DMS 273 treated with DMSO at 0.1 percent for 48 hours (cell line): Measurements from ENCODE around the gene ZMYND8.
"Not testable (repeated sequence)": the region's sequence is repeated elsewhere in the genome, so short reads cannot be mapped to it uniquely, and the experiment has no call there.

Experiments
- DNase-seq: peaks from one replicate; lab custom pipeline; 2025; lab: John Stamatoyannopoulos, UW

ZMYND8 gene

DNA sequence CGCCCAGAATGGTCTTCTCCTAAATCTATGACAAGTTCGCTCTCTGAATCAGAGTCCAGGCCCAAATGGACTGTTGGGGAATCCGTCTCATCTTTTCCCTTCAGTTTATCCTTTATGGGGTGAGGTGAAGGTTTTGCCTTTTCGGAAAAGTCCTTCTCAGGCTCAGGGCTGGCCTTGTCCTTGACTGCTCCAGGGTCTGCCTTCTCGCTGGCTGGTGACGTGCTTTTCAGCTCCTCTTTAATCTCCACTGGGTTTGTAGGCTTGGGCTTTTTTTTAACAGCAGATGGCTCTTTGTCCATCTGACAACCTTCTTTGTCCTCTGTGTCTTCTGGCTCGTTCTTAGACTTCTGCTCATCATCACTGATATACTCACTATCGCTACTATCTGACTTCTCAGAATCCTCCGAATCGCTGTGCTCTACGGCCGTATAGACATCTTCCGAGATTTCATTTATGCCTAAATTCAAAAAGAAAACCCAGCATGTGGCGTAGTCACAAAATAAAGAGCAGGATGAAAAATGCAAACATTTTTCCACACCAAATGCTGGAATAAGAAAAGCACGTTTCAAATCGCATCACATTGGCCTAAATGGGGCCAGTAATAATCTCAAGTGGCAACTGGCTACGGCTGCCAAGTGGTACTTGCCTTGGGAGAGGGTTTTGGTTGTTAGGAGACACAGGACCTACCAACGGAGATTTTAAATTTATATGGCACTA, 110.3 kb downstream of the ZMYND8 start:
- no peak for DNase-seq

DNA sequence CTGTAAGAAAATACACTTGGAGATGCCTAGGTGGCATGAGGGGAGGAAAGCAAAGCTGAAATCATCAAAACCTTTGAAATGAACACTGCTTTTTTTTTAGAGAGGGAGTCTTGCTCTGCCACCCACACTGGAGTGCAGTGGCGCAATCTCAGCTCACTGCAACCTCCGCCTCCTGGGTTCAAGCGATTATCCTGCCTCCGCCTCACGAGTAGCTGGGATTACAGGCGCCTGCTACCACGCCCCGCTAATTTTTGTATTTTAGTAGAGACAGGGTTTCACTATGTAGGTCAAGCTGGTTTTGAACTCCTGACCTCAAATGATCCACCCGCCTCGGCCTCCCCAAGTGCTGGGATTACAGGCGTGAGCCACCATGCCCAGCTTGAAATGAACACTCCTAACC, 111.3 kb downstream of the ZMYND8 start:
- DNase-seq: not testable (repeated sequence)

DNA sequence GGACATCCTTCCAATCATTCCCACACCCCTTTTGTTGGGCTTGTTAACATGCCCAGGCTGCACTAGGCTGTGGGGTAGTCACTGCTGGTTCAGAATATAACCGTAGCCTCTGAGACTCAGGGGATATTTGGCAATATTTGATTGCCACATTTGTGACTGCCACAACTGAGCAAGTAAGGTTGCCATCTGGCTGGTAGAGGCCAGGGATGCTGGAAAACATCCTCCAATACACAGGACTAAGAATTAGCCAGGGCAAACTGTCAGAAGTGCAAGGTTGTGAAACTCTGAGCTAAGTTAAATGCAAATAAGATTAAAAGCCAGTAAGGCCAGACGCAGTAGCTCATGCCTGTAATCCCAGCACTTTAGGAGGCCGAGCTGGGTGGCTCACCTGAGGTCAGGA, 112.0 kb downstream of the ZMYND8 start:
- no peak for DNase-seq

DNA sequence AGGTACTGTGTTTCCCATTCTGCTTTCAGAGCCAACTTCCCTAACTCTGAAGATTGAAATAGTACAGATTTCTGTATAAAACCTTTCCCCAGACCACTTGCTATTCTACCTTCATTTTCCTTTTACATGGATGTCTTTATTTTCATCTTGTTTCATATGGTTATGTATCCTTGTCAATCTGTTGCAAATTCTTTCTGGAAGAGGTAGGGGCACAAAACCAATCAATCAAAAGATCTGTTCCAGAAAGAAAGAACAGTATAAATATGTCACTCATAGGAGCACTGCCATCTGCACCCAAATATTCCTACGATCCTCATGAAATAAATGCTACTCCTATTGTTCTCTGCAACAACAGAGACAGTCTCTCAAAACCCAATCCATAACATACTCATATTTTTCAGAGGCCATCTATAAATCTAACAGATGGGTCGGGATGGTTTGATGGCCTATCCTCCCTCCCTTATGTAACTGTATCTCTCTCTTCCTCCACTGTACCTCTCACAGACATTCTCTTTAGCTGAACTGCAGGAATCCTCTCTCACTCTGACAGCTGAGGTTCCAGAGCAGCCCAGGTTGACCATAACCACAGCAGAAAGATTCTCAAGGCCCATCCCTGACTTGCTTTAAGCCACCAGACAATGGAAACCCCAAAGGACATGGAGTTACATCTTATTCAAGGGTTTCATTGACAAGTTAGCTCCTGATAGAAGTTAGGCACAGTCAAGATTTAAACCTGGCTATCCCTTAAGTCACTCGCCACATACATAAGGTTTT, 112.8 kb downstream of the ZMYND8 start:
- no peak for DNase-seq

DNA sequence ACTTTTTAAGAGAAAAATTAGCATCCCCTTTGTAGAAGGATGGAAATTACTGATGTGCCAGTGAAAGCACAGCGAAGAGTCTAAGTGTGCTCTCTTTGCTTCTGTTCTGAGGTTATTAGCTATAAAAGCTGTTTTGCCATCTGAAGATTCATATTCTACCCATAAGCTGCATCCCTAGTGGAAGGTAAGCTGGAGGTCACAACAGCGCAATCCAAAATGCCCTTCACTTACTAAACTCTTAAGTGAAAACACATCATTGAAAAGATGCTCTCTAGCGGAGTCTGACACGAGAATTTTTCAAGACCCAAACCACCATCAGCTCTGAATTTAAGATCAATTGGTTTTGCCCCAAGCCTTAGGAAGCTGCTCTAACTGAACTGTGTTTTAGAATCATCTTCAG, 113.5 kb downstream of the ZMYND8 start:
- no peak for DNase-seq

DNA sequence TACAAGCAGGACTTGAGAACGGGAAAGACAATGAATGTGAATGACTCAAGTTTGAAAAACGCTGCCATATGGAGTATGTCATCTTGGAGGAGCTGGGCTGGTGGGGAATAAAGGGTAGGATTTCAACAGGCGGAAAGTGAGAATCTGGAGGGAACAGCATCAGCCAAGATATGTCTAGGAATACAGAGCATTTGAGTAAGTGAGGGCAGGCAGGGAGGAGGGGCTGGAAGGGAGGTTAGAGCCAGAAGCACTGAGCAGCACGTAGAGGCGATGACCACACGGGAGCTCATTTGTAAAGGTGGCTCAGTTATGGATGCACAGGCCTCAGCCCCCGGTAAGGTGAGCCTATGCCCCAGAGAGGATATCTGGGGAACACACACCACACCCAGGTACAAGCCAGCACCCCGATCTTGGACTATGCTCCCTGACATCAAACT, 115.1 kb downstream of the ZMYND8 start:
- DNase-seq: peak; percentile 15

DNA sequence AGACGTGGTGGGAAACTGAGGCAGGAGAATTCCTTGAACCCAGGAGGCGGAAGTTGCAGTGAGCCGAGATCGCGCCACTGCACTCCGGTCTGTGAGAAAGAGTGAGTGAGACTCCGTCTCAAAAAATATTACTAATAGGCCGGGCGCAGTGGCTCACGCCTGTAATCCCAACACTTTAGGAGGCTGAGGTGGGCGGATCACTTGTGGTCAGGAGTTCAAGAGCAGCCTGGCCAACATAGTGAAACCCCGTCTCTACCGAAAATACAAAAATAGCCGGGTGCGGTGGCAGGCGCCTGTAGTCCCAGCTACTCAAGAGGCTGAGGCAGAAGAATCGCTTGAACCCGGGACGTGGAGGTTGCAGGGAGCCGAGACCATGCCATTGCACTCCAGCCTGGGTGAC, 116.4 kb downstream of the ZMYND8 start:
- not testable (repeated sequence) for DNase-seq

DNA sequence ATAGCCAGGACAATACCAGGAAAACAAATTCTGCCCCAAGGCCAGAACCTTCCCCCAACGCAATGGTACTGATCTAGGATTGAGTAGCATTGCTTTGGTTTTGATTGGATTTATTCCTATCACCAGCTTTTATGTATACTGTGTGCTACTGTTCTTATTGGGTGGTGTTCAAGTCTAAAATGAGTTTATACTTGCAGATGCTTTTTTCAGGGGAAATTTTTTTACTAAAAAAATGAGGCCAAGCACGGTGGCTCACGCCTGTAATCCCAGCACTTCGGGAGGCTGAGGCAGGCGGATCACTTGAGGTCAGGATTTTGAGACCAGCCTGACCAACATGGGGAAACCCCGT, 116.8 kb downstream of the ZMYND8 start:
- no peak for DNase-seq

DNA sequence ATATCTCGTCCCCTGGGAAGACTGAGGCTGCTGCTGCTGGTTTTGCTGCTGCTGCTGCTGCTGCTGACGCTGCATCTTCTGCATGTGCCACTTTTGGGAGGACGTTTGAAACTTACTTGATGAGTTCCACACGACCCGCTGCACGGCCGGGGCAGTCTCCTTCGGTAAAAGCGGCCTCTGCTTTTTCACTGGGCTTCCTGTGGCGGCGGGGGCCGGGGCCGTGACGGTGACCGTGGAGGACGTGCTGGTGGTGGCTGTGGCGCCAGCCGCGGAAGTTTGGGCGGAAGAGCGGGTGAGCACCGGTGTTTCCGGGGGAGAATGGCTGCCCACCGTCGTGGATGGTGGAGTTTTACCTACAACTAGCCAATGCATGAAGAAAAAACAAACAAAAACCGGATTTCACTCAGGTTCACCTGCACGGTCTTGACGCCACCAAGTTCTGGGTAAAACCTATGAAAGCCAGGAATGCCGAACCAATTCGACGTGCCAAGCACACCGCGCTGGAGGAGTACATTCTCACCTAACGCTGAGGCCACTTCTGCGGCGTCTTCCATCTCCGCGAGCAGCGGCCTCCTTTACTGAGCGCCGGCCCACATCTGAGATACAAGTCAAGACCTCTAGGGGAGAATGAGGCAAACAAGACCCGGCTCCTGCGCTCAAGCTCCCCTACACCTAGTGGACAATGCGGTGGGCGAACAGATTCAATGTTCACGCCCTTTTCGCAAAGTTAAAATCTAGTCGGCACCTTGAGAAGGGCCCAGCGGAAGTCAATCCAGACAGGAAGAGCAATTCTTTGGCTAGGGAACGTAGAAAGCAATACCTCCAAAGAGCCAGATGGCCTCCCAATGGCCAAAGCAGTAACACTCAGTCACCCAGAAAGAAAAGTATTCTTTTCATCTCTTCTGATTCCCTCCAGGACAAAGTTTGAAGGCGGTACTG, 117.5 kb downstream of the ZMYND8 start:
- no peak for DNase-seq

DNA sequence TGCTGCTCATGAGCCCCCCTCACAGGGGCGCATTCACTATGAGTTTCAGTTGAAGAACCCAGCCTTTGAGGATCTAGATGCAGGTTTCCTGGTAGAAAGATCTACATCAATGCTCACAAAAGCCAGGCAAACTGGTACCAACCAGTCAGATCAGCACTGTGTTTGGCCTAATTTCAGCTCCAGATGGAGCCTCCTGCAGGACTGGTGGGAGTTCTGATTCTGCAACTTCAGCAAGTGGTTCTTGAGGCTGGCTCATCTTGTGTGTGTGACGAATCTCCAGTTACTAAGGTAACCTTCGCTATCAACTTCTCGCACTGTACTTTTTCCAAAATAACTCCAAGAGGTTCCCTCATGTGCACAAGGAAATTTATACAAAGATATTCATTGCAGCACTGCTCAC, 118.8 kb downstream of the ZMYND8 start:
- no peak for DNase-seq

DNA sequence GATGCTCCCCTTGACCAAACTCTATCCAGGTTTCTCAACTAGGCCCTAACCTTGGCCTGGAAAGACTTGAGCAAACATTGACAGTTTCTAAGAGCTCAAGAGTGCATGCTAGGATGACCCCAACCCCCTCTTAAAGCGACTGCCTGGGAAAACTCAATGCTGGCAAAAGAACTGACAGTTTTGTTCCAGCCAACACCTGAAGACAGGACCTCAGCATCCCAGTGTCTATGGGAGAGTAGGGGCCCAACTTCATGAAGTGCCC, 119.9 kb downstream of the ZMYND8 start:
- DNase-seq: no peak

DNA sequence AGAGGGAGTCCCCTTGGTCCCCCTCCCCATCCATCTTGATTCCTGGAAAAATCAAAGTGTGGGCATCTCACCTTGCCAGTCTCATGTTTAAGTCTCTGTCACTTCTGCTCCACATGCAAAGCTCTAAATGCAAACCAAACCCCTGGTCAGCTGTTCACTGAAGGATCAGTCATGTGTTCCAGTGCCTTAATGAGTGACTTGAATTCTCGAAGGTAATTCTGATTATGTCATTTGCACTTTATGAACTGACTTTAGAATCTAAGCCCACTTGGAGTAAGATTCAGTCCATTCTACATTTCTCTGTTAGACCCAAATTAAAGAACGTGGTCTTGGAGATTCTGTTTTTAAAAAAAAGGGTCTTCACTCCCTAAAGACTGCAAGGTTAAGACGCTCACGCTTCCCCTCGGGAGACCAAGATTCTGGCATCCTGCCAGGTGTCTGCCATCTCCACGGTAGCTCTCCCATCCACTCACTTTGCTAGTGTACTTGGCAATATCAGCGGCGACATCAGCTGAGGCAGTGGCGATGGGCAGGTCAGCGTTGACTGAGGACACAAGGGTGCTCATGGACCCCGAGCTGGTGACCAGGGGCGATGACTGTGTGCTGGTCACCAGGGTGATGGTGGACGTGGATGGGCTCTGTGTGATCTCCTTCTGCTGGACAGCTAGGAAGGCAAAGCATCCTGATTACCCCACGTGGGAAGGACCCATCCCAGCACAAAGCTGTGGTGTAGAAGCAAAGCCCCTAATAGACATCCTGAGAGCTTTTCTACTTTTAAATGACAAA, 120.5 kb downstream of the ZMYND8 start:
- DNase-seq: no peak

DNA sequence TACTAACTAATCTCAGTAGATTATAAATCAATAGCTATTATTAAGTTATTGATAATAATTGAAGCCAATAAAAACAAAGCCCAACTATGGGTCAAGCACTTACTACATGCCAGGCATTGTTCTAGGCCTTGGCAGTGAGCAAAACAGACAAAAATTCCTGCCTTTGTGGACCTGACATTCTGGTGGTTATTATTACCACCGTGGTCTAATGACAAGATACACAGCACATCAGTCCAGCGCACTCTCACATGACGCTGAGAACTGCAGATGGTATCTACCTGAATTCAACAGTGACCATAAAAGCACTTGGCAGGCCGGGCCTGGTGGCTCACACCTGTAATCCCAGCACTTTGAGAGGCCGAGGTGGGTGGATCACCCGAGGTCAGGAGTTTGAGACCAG, 121.4 kb downstream of the ZMYND8 start:
- DNase-seq: no peak

DNA sequence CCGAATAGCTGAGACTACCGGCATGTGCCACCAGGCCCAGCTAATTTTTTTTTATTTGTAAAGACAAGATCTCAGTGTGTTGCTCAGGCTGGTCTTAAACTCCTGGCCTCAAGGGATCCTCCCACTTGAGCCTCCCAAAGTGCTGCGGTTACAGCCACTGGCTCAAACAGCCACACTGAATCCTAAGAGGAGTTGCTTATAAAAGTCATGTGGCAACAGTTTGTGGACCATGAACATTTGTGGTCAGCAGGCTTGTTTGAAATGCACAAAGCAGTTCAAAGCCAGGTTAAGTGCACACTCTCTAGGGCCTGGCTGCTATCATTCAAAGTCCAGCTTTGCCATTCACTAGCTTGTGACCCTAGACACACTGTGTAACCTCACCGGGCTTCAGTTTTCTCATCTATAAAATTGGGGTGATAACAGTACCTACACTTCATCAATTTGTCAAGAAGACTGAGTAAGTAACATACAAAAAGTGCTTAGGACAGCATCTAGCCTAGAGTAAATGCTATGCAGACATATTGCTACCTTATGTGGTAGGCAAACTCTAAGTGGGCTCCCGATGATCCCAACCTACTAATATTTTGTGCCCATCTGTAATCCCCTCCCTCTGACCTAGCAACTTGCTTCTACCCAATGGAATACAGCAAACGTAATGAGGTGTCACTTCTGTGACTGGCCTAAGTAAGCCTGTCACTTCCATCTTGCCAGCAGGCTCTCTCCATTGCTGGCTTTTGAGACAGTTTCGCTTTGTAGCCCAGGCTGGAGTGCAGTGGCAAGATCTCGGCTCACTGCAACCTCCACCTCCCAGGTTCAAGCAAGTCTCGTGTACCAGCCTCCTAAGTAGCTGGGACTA, 122.9 kb downstream of the ZMYND8 start:
- no peak for DNase-seq

DNA sequence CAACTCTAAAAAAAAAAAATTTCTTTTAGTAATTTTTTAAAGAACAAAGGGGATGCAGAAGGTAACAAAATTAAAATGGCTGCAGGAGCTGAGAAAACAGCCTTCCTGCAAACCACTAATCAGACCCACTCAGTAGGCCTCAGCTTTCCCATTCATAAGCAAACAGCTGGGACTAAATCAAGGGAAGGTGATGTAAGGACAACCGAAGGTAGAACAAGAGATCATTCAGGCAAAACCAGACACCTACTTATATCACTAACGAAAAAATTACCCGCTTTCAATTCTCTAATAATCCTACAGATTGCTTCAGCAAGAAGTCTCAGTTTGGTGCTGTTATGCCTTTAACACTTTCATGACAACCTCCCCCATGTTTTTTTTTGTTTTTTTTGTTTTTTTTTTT, 124.0 kb downstream of the ZMYND8 start:
- no peak for DNase-seq

DNA sequence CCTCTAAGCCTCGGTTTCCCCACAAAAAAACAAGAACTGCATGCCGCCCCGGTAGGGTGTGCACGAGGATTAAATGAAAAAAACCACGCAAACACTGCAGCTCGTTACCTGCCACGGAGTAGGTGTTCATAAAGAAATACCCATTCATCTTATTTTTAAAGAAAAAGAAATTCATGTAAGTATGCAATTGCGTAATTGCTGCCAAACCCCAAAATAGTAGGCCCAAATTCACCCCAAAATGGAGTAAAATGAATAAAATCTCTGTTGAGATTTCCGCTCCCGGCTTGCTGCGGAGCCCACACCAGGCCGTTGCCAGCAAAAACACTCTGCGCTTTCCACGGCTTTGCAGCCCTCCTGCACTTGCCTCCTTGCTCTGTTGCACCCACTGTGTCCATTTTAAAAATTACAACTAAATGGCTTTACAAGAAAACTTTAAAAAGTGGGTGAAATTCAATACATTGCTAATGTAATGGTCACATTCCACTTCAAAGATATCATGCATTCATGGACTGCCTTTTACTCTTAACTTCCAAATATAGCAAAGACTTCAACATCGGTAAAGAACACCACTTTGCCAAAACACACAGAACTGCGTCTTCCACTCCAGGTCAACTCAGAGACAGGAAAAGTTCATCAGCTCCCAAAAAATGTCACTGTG, 125.0 kb downstream of the ZMYND8 start:
- DNase-seq: no peak

DNA sequence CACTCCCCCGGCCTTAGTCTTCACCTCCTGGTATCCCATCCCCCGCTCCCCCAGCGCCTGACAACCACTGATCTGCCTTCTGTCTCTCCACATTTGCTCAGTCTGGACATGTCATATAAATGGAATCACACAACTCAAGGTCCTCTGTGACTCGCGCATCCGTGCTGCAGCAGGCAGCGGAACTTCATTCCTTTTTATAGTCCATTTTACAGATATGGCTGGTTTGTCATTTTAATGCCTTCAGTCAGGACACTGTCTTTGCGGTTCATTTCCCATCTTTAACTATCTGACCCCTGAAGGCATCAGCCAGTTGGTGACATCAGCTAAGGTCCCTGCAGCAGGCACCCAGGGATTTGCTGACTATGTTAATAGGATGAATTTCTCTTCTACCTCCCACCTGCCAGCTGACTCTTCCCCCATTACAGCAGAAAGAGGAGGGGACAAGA, 125.7 kb downstream of the ZMYND8 start:
- no peak for DNase-seq

DNA sequence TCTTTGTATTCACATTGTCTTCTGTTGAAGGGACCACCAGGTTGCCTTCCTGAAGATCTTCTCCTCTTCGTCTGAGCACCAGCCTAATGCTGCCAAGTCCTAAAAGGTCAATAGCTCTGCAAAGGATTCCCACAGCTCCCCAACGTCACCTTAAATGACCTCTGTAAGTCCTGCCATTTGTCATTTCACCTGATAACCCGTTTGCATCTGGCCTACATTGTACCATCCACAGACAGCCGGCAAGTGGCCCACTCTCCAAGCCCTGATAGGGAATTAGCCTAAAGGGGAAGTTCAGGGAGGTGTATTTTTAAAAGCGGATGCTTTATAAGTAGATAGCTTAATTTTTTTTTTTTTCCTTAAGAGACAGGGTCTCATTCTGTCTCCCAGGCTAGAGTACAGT, 127.8 kb downstream of the ZMYND8 start:
- no peak for DNase-seq

DNA sequence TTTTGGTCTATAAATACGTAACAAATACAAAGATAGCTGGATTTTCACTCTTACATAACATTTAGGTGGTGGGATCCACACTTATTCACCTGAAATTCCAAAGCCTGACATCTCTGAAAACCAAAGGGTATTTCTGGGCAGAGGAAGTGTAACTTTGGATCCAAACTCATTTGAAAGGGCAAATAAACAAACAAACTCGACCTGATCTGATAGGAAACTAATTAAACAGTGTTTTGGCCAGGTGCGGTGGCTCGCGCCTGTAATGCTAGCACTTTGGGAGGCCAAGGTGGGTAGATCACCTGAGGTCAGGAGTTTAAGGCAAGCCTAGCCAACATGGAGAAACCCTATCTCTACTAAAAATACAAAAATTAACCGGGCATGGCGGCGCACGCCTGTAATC, 128.9 kb downstream of the ZMYND8 start:
- DNase-seq: no peak

DNA sequence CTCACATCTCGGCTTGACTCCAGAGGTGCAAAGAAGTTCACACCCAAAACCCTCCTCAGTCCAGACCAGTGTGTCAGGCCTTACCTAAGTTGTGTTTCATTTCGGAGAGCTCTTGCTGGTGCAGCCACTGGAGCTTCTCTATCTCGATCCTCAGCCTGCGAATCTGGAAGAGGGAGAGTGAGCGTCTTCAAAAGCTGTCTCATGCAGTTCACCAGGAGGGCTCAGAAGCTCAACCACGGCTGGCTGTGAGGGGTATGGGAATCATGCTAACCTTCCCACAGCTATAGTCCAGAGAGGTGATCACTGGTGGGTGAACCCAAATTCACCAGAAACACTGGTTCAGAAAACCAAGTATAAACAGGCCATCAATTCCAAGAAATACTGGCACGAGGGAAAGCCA, 129.4 kb downstream of the ZMYND8 start:
- DNase-seq: no peak

DNA sequence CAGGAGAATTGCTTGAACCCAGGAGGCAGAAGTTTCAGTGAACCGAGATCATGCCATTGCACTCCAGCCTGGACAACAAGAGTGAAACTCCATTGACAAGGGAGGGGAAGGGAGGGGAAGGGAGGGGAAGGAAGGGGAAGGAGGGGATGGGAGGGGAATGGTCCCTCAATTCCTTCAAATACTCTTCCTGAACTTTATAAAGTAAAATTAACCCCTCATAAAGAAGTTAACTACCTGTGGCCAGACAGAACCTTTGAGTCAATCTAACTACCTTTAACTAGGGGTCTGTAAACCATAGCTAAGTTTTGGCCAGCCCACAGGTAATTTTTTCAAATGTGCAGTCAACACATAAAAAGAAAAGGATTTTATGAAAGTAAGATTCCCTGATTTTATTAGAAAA, 131.0 kb downstream of the ZMYND8 start:
- DNase-seq: no peak
